PC-3 (cell line): ENCODE data around the gene DOCK4. TPM values are rescaled to one million over a fixed set of nuclear protein-coding genes. Genes with fewer than 3 reads are reported as not detected.

Experiments
- ATAC-seq: fragments of 200-7000 bp; cut with Tn5 transposase; 2 replicates; pipeline ENCODE4 v1.9.1; 2020; ENCODE audit warnings: mild to moderate bottlenecking, moderate library complexity
- BruUV-seq: library from RNA; stranded (reverse); fragments of 400-500 nt; replicated peaks from 2 replicates; lab custom pipeline; 2021; lab: Mats Ljungman, UMichigan
- CTCF ChIA-PET: fragments of 300-600 bp; sonication (Branson Sonifier 250); formaldehyde crosslinking; loops from one replicate; lab custom pipeline; 2022; ENCODE audit warnings: antibody characterized with exemption; lab: Charles Lee
- POLR2A ChIA-PET: fragments of 300-600 bp; sonication (Branson Sonifier 250); formaldehyde crosslinking; loops from one replicate; lab custom pipeline; 2022; ENCODE audit warnings: antibody characterized with exemption; ENCODE audit not compliant: unreplicated experiment; lab: Charles Lee
- DNase-seq: peaks from one replicate; pipeline ENCODE4 v3.0.0-alpha.2; 2015
- H2AFZ ChIP-seq: fragments of 300-600 bp; sonication (generic); 2 replicates; pipeline ENCODE4 v1.6.0; 2016; ENCODE audit warnings: antibody characterized with exemption, low read length
- H3F3A ChIP-seq: fragments of 300-600 bp; sonication (generic); one replicate; pipeline ENCODE4 v1.6.0; 2017; ENCODE audit warnings: antibody characterized with exemption, low read length, control low read depth, mild to moderate bottlenecking; ENCODE audit not compliant: unreplicated experiment
- H3K27ac ChIP-seq: fragments of 300-600 bp; sonication (generic); 2 replicates; pipeline ENCODE4 v1.5.1; 2016; ENCODE audit warnings: mild to moderate bottlenecking, low read length
- H3K27me3 ChIP-seq: fragments of 300-600 bp; sonication (generic); 2 replicates; pipeline ENCODE4 v1.6.1; 2016; ENCODE audit warnings: low read length, mixed read lengths
- H3K36me3 ChIP-seq: fragments of 300-600 bp; sonication (generic); 2 replicates; pipeline ENCODE4 v1.6.1; 2016; ENCODE audit warnings: low read depth, mixed run types, low read length, mixed read lengths
- H3K4me1 ChIP-seq: fragments of 300-600 bp; sonication (generic); 2 replicates; pipeline ENCODE4 v1.5.1; 2016; ENCODE audit warnings: low read length; ENCODE audit not compliant: insufficient read depth
- H3K4me2 ChIP-seq: fragments of 300-600 bp; sonication (generic); 2 replicates; pipeline ENCODE4 v1.6.0; 2016; ENCODE audit warnings: low read length
- H3K4me3 ChIP-seq: fragments of 300-600 bp; sonication (generic); 2 replicates; pipeline ENCODE4 v1.5.1; 2016; ENCODE audit warnings: mild to moderate bottlenecking, low read length, mixed read lengths
- H3K79me2 ChIP-seq: fragments of 300-600 bp; sonication (generic); 2 replicates; pipeline ENCODE4 v1.6.1; 2017; ENCODE audit warnings: low read length, mixed read lengths
- H3K9ac ChIP-seq: fragments of 300-600 bp; sonication (generic); 2 replicates; pipeline ENCODE4 v1.6.0; 2016; ENCODE audit warnings: mild to moderate bottlenecking, low read length
- H3K9me2 ChIP-seq: fragments of 300-600 bp; sonication (generic); replicated peaks from 2 replicates; pipeline ENCODE4 v1.6.1; 2016; ENCODE audit warnings: mixed run types, low read length, mixed read lengths
- H3K9me3 ChIP-seq: fragments of 300-600 bp; sonication (generic); 2 replicates; pipeline ENCODE4 v1.6.1; 2016; ENCODE audit warnings: low read length, mixed read lengths
- H4K20me1 ChIP-seq: fragments of 300-600 bp; sonication (generic); 2 replicates; pipeline ENCODE4 v1.6.1; 2016; ENCODE audit warnings: low read length, mixed read lengths
- EZH2 ChIP-seq: fragments of 300-600 bp; sonication (generic); IDR thresholded peaks from one replicate; pipeline ENCODE4 v1.6.1; 2017; ENCODE audit warnings: antibody characterized with exemption, mild to moderate bottlenecking, low read length; ENCODE audit not compliant: unreplicated experiment
- EZH2phosphoT487 ChIP-seq: fragments of 300-600 bp; sonication (generic); IDR thresholded peaks from 2 replicates; pipeline ENCODE4 v1.6.1; 2018; ENCODE audit warnings: mild to moderate bottlenecking, antibody characterized with exemption, low read length, borderline replicate concordance
- intact Hi-C: fragments of 100-400 bp; cut with micrococcal nuclease; formaldehyde crosslinking; loops from 2 replicates; pipeline ENCODE4 v1.9.0; 2023
- total RNA-seq: library from RNA; depleted of rRNA; stranded (reverse); fragments of >200 nt; gene quantifications from 2 replicates; pipeline ENCODE4 v1.2.3, GENCODE V29; 2014
- TF ChIP-seq, protein P1 (sequence below): fragments of 300-600 bp; sonication (generic); conservative IDR thresholded peaks from 2 replicates; pipeline ENCODE4 v1.5.1; 2017; ENCODE audit warnings: antibody characterized with exemption, low read depth, mild to moderate bottlenecking, low read length

Gene DOCK4
- total RNA-seq, 1 experiment from 2014 or later, result 25.4 TPM

DNA sequence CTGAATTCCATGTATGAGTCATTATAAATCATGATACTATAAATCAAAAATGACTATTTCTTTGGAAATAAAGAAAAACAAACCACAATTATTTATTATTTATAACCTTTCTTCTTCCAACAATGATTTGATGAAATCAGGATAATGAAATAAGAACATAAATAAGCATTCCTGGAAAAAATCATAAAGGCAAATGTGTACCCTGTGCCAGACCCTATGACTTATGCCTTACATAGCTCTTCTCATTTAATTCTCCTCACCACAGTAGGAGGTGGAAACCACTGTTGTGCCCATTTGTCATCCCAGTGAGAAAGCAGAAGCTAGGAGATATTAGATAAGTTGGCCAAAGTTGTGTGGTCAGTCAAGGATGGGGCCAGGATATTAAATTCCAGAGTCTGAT, 255.1 kb downstream of the DOCK4 start:
- DNase-seq, result peak; percentile 48
- no TSS peak for BruUV-seq
- POLR2A ChIA-PET, result interaction anchor here (0.6 kb wide), 2 partner anchors 154 to 248 kb away, joined by 3 to 4 read pairs; no protein-coding TSS in a partner anchor
- TF ChIP-seq EZH2 (no peak), EZH2phosphoT487 (no peak)
- TF ChIP-seq, protein P1, sequence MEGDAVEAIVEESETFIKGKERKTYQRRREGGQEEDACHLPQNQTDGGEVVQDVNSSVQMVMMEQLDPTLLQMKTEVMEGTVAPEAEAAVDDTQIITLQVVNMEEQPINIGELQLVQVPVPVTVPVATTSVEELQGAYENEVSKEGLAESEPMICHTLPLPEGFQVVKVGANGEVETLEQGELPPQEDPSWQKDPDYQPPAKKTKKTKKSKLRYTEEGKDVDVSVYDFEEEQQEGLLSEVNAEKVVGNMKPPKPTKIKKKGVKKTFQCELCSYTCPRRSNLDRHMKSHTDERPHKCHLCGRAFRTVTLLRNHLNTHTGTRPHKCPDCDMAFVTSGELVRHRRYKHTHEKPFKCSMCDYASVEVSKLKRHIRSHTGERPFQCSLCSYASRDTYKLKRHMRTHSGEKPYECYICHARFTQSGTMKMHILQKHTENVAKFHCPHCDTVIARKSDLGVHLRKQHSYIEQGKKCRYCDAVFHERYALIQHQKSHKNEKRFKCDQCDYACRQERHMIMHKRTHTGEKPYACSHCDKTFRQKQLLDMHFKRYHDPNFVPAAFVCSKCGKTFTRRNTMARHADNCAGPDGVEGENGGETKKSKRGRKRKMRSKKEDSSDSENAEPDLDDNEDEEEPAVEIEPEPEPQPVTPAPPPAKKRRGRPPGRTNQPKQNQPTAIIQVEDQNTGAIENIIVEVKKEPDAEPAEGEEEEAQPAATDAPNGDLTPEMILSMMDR, result no peak
- Histone ChIP-seq H2AFZ (no peak overlapping the region), H3K9me3 (no peaks in the 10 kb centered on the region), H3K27me3 (no peaks in the 10 kb centered on the region), H3K36me3 (no peaks in the 10 kb centered on the region), H3K4me1 (peaks cover 20% of the 10 kb centered on the region), H3K27ac (peak overlapping the region; percentile 32), H3K4me3 (no peak overlapping the region), H3F3A (no peaks in the 10 kb centered on the region), H3K9me2 (no peaks in the 10 kb centered on the region), H3K79me2 (no peaks in the 10 kb centered on the region), H3K9ac (no peak overlapping the region), H3K4me2 (no peak overlapping the region), H4K20me1 (no peaks in the 10 kb centered on the region)
- intact Hi-C loops, result no loop called here
- CTCF ChIA-PET, result no interaction called here
- ATAC-seq, result peak; percentile 72

DNA sequence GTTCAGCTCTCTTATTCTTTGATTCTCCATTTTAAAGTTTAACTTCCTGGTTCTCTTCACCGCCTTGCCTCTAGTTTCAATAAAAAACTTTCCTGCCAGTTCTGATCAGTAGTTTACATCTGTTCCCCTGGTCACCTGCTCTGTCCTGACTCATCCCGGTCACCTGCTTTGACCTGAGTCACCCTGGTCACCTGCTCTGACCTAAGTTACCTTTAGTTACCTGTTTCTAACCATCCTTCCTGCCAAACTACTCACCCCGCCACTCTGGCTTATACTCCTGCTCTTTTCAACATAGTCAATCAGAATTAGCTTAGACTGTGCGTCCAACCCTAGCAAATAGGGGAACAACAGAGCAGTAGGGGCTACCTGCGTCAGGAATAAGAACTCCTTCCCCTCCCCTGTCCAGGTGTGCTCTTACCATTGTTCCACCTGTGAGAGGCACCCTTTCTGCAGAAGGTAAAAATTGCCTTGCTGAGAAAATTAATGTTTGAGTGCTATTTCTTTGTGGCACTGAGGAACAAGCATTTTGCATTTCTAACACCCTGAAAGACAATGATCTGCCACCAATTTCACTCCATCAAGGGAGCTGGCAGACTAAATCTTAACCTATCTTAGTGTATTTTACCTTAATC, 263.6 kb downstream of the DOCK4 start:
- no peaks in the 10 kb centered on the region for H4K20me1 ChIP-seq
- intact Hi-C loops, result no loop called here
- TF ChIP-seq EZH2phosphoT487, result no peak
- TF ChIP-seq, protein P1, result no peak
- no peak for TF ChIP-seq EZH2
- peaks cover 46% of the 10 kb centered on the region for H3K36me3 ChIP-seq
- DNase-seq (no peak), ATAC-seq (no peak)
- H3K9me3 ChIP-seq, result peaks cover 33% of the 10 kb centered on the region
- no peaks in the 10 kb centered on the region for H3K27me3 ChIP-seq
- no peaks in the 10 kb centered on the region for H3K79me2 ChIP-seq
- BruUV-seq, result no TSS peak
- POLR2A ChIA-PET, result no interaction called here
- no peak overlapping the region for H3K4me2 ChIP-seq
- CTCF ChIA-PET, result no interaction called here
- H2AFZ ChIP-seq, result no peak overlapping the region
- no peaks in the 10 kb centered on the region for H3K9me2 ChIP-seq
- H3K4me3 ChIP-seq, result peak overlapping the region; percentile 16; the same call in 1 of the 2 replicates
- H3F3A ChIP-seq, result no peaks in the 10 kb centered on the region
- H3K9ac ChIP-seq, result no peak overlapping the region
- H3K4me1 ChIP-seq, result no peaks in the 10 kb centered on the region
- H3K27ac ChIP-seq, result no peak overlapping the region

DNA sequence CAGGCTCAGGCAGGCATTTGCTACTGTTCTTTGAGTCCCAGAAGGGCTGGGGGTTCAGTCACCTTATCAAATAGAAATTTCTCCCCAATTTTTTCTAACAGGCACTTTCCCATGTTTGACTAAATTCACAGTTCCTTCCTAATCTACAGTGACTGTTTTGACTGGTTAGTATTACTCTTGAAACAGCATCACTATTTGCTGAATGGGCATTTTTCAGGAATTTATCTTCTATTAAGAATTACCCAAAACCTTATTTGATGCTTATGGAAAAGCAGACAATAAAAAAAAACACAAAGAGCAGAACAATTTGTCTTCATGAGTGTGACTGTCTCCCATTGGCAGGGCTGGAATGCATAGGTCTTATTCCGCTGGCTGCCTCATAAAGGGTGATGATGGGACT, 269.0 kb downstream of the DOCK4 start:
- CTCF ChIA-PET, result no interaction called here
- Histone ChIP-seq H3K27ac (no peak overlapping the region), H3K4me3 (no peak overlapping the region), H3K4me1 (peaks cover 2% of the 10 kb centered on the region; the same call in 1 of the 2 replicates), H3K9me3 (peaks cover 9% of the 10 kb centered on the region), H3K27me3 (no peaks in the 10 kb centered on the region), H3F3A (no peaks in the 10 kb centered on the region), H3K36me3 (peaks cover 12% of the 10 kb centered on the region), H3K4me2 (no peak overlapping the region), H3K9me2 (no peaks in the 10 kb centered on the region), H4K20me1 (no peaks in the 10 kb centered on the region), H3K79me2 (no peaks in the 10 kb centered on the region), H3K9ac (no peak overlapping the region), H2AFZ (no peak overlapping the region)
- TF ChIP-seq EZH2phosphoT487 (no peak), EZH2 (no peak)
- TF ChIP-seq, protein P1, result no peak
- DNase-seq, result no peak
- intact Hi-C loops, result no loop called here
- no peak for ATAC-seq
- POLR2A ChIA-PET, result no interaction called here
- BruUV-seq, result no TSS peak
